GM21619 (cell line): ENCODE measurements around the gene RUSF1.

Source experiments
- ATAC-seq: cut with Tn5 transposase; IDR thresholded peaks from one replicate; pipeline ENCODE4 v1.9.1; 2021; ENCODE audit not compliant: unreplicated experiment

The RUSF1 gene

DNA sequence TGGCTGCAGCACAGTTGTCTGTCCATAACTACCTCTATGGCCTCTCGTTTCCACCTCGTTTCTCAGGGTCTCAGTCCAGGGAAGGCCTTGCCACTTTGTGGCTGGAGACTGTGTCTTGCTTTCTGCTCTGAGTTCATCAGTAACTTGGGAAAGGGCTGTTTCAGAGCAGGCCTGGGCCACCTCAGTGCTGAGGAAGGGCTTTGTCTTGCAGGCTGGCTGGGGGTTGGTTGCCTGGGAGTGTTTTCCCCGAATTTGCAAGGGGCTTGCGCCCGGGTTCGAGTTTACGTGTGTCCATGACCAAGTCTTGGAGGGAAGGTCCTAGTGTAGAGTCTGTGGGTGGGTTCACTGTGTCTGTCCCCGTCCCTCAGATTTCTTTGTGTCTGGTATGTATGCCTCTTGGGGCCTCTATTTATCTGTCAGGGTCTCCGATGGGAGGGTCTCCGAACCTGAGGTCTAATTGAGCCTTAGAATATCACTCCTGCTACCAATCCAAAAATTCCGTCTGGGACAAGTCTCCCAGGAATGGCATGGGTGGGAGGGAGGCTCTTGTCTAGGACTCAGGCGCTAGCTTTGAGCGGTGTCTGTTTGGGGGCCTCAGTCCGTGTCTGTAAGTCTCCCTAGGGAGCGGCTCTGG lies 36.8 kb downstream of the RUSF1 start:
- ATAC-seq, result no peak

DNA sequence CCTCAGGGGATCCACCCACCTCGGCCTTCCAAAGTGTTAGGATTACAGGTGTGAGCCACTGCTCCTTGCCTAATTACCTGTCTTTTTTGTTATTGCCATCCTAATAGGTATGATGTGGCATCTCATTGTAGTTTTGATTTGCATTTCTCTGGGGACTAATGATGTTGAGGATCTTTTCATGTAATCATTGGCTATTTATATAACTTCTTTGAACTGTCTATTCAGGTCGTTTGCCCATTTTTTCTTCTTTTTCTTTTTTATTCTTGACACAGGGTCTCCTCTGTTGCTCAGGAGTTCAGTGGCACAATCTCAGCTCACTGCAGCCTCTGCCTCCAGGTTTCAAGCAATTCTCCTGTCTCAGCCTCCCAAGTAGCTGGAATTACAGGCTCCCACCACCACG lies 37.6 kb downstream of the RUSF1 start:
- no peak for ATAC-seq

DNA sequence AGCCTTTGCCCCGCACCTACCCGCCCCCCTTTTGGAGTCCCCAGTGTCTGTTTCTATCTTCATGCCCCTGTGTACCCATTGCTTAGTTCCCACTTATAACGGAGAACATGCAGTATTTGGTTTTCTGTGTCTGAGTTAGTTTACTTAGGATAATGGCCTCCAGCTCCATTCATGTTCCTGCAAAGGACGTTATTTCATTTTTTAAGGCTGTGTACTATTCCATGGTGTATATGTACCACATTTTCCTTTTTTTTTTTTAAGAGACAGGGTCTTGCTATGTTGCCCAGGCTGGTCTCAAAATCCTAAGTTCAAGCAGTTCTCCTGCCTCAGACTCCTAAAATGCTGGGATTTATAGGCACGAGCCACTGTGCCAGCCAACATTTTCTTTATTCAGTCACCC lies 40.3 kb downstream of the RUSF1 start:
- ATAC-seq, result no peak

DNA sequence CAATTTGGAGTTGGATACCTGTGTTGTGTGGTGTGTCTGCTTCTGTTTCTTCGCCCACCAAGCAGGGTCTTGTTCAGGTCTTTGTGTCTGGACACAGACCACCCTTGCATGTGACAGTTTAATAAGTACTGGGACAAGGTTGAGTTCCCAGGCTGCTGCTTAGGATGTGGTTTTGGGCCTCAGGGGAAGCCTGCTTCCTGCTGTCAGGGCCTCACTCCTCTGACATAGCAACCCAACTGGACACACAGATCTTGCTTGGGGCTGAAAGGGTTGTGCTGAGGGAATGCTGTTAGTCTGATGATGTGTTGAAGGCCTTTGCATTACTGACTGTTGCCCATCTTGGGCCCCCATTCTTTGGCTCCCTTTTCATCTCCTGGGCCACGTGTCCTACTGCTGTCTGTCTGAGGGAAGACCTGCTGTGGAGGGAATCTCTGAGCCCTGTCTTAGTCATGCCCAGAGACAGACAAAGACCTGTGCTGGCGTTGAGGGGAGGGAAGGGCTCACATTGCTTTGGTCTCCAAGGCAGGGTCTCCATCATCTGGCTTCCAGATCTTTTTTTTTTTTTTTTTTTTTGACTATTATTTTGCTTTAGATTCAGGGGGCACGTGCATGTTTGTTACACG lies 40.9 kb downstream of the RUSF1 start:
- peak; percentile 85 for ATAC-seq

DNA sequence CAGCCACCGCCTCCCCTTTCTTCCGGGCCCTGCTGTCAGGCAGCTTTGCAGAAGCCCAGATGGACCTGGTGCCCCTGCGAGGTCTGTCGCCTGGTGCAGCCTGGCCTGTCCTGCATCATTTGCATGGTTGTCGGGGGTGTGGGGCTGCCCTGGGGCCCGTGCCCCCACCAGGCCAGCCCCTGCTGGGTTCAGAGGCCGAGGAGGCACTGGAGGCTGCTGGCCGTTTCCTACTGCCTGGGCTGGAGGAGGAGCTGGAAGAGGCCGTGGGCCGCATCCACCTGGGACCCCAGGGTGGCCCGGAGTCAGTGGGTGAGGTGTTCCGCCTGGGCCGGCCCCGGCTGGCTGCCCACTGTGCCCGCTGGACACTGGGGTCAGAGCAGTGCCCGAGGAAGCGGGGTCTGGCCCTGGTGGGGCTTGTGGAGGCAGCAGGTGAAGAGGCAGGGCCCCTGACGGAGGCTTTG lies 41.8 kb downstream of the RUSF1 start:
- no peak for ATAC-seq

DNA sequence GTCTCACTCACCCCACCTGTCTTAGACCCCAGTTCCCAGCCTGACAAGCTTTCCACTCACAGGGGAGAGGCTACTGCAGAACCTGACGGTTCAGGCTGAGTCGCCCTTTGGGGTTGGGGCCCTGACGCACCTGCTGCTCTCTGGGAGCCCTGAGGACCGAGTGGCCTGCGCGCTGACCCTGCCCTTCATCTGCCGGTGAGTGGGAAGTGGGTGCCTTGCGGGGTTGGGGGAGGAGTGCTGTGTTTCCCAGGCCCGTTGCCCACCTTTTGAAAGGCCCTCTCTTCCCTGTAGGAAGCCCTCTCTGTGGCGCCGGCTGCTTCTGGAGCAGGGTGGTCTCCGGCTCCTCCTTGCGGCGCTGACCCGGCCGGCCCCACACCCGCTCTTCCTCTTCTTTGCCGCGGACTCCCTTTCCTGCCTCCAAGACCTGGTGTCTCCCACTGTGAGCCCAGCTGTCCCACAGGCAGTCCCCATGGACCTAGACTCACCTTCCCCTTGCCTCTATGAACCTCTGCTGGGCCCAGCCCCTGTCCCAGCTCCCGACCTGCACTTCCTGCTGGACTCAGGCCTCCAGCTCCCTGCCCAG lies 42.3 kb downstream of the RUSF1 start:
- ATAC-seq, result no peak

DNA sequence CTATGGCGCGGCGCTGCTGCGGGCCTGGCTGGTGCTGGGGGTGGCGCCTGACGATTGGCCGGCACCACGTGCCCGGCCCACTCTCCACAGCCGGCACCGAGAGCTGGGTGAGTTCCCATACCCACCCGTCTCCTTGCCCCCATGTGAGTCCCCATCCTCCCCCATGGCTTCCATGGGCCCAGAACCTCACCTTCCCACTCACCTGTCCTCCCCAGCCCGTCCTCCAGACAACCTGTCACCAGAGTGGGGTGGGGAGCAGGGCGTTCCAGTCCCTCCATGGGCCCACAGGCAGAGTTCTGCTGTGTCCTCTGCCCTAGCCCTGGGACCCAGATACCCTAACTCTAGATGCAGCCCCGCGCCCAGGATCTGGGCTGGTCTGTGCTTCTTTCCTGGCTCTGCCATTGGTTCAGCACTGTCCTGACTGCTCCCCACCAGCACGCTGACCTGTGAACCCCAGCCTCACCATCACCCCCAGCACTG lies 43.4 kb downstream of the RUSF1 start:
- ATAC-seq, result no peak

DNA sequence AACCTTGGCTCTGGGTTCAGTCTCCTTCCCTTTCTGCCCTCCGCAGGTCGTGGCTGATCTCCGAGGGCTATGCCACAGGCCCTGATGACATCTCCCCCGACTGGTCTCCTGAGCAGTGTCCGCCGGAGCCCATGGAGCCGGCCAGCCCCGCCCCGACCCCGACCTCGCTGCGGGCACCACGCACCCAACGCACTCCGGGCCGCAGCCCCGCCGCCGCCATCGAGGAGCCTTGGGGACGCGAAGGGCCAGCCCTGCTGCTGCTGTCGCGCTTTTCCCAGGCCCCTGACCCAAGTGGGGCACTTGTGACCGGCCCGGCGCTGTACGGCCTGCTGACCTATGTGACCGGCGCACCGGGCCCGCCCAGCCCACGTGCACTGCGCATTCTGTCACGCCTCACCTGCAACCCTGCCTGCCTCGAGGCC lies 43.8 kb downstream of the RUSF1 start:
- no peak for ATAC-seq

DNA sequence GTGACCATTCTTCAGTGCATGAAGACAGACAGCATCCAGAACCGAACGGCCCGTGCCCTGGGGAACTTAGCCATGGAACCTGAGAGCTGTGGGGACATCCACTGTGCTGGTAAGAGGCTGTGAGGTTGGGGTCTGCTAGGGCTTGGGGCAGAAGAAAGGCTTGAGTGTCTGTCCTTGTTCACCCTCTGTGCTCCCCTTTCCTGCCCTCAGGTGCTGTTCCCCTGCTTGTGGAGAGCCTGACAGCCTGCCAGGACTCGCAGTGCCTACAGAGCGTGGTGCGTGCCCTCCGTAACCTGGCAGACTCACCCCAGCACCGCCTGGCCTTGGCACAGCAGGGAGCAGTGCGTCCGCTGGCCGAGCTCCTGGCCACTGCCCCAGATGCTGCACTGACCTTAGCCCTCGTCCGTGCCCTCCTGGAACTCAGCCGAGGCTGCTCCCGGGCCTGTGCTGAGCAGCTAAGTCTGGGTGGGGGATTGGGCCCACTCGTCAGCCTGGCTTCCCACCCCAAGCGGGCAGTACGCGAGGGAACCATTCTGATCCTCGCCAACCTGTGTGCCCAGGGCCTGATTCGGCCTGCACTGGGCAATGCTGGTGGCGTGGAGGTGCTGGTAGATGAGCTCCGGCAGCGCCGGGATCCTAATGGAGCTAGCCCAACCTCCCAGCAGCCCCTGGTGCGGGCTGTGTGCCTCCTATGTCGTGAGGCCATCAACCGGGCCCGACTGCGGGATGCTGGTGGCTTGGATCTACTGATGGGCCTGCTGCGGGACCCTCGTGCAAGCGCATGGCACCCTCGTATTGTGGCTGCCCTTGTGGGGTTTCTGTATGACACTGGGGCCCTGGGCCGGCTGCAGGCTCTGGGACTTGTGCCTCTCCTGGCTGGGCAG lies 46.0 kb downstream of the RUSF1 start:
- no peak for ATAC-seq

DNA sequence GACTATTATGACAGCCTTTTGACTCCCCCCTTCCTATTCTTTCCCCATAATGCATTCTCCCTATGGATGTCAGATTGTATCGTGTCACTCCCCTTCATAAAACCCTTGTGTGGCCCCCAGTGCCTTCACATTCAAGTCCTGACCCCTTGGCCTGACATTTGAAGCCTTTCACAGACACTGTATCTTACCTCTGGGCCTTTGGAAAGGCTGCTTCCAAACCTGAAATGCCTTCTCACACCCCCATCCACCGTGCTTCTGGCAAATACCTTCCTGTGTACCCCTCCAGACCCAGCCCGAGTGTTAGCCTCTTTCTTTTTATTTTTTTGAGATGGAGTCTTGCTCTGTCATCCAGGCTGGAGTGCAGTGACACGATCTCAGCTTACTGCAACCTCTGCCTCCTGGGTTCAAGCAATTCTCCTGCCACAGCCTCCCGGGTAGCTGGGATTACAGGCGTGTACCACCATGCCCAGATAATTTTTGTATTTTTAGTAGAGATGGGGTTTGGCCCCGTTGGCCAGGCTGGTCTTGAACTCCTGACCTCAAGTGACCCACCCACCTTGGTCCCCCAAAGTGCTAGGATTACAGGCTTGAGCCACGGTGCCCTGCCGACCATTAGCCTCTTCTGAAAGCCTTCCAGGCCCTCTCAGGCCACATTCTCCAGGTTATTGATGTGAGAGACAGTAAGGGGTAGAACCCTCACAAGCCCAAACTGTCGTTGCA lies 46.8 kb downstream of the RUSF1 start:
- ATAC-seq, result no peak

DNA sequence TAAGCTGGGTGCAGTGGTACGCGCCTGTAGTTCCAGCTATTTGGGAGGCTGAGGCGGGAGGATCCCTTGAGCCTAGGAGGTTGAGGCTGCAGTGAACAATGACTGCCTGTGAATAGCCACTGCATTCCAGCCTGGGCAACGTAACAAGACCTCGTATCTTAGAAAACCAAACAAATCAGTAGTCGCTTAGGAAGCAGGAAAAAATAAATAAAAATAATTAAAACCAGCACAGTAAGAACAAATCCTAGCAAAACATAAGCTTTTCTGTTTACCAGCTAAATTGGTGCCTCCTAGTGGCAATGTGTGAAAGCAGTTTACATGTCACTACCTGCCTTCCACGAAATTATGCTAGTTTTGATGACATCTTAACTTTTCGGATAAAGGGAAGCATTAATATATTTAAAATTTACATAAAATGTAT lies 47.6 kb downstream of the RUSF1 start:
- no peak for ATAC-seq

DNA sequence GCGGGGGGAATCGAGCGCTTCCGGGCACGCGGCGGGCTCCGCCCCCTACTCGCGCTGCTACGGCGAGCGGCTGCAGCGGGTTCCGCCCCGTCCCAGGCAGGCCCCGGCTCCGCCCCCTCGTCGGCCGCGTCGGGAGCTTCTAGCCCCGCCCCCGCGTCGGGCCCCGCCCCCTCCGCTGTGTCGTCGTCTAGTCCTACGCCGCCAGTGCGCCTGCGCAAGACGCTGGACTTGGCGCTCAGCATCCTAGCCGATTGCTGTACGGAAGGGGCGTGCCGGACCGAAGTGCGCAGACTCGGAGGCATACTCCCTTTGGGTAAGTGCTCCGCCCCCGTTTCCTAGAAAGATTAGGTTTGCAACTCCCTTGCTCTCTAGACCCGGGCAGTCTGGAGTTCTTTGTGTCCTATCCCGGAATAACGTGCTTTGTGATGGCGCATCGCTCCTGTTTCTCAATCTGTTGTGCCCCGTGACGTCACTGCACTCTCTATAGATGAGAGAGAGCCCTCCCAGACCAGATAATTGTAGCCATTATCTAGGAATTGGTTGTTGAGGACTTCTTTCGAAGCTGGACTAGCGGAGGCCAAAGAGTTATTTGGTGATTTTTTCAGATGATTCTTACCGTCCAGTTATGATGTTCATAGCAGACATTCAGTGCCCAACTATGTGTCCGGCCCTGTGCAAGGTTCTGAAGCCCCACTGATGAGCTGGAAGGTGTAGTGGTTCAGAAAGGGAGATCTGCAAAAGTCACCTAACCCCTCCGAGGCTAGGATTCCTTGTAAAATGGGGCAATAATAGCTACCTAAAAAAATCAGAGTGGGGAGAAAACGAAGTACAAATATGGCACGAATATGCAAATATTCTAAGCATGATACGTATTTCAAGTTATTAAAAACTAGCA lies 48.3 kb downstream of the RUSF1 start:
- ATAC-seq, result peak; percentile 66

DNA sequence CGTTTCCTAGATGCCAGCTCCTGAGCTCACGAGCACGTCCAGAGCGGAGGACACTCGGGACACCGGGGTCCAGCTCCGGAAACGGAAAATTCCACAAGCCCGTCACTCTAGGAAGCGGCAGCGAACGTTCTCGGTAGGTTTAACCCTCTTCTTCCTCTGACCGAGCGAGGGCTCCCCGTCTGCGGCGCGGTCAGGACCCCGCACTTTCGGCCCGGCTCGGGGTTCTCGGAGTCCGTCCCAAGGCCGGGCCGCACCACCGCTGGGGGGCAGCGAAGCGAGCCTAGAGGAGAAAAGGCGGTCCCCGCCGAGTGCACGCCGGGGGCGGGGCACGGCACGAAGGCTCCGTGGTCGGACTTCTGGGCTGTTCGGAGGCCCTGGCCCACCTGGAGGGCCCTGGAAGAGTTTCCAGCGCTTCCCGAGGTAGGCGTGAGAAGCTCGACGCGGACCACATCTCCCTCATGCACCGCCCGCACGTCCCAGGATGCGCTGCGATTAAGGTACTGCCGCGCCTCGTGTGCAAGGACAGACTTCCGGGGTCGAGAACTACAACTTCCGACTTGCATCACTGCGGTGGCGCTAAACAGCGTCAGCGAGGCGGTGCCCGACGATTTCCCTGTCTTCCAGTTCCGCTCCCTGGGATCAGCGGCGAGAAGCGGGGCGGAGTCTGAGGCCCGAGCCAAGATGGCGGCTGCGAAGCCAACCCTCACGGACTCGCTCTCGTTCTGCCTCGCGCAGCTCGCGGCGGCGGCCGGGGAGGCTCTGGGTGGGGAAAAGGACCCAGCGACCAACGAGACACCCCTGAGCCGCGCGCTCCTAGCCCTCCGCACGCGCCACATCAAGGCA lies 49.1 kb downstream of the RUSF1 start, which contains the start of gene ARMC5:
TSS of gene ARMC5 (plus strand) at position 658 of the 843 bp plus-strand sequence. CDS start at position 682, 24 bp downstream.
- ATAC-seq, result peak; percentile 65

DNA sequence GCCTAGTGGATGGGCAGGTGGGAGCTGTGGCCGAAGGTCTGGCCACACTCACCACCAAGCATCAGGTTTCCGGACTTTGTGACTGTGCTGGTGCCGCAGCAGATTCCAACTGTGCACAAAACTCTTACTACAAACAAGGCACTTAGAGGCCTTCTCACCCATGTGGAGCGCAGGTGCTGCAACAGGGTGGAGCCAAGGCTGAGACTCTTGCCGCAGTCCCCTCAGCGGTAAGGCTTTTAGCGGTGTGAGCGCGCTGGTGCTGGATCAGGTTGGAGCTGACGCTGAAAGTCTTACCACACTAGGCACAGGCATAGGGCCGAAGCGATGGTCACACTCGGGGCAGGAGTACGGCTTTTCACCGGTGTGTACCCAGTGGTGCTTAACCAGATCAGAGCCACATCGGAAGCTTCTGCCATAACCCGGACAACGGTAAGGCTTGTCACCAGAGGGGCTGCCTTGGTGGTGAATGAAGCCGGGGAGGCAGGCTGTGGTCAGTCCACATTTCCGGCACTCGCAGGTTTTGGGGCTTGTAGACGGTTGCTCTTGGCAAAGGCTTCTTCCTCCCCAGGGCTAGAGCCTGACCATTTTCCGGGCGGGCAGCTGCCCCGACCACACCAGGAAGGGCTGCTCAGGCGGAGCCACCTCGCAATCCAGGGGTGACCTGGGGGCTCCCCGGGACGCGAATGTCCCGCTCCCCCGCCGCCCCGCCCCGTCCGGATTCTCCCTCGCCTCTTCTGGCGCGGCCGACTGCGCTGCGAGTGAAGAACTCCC lies 49.9 kb downstream of the RUSF1 start:
- peak; percentile 11 for ATAC-seq

DNA sequence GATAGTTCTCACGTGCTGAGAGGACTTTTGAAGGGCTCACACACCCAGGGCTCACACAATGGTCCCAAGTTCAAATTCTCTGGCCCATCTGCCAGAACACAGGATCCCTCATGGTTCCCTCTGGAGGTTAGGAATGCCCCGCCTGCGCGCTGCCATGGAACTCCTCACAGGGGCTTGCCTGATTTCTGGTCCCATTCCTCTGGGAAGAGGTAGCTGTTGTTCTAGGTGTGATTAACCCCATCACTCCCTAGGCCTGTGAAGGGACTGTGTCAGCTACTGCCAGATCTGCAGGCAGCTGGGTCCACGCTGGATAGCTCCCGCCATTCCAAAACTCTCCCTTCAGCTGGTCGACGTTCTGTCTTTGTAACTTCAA lies 51.2 kb downstream of the RUSF1 start:
- no peak for ATAC-seq

DNA sequence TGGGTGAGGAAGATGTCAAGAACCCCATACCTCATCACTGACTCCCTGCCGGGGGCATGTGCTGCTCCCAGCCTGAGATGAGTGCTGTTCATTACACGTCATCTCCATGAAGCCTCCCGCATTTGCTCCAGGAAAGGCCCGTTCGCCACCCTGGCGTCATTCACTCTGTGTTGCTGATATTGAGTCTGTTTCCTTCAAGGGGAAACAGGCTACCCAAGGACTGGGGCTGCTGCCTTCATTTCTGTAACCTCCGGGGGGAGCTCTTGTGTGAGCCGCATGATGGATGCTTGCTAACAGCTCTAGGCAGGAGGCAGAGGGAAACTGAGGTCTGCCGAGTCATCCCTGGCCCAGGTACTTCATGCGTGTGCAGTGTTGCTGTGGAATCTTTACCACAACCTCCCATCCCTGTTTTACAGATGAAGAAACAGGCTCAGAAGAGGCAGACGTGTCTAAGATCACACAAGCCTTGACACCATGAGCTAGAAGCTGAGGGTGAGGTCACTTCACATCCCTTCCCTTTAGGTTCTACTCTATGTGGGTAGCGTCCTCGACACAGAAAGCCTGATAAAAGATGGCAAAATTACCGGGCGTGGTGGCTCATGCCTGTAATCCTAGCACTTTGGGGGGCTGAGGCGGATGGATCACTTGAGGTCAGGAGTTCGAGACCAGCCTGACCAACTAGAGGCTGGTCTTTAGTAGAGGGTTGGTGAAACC lies 52.4 kb downstream of the RUSF1 start:
- no peak for ATAC-seq
